ENCODE results near the gene SLMAP. TPM values are rescaled to one million over a fixed set of nuclear protein-coding genes. Genes with fewer than 3 reads are reported as not detected.

SLMAP gene
- polyA plus RNA-seq, 2 of the 4 experiments (the other 2 are of a cell fraction) = 15.2 to 33.1 TPM

- TF ChIP-seq FOSL2 (IDR thresholded peaks at IDR 0.05) (no peak), FOSL2 (CRISPR knock-in tag; IDR thresholded peaks at IDR 0.05) (no peak)
Observed at GRCh38 chr3:57928511-57928910, 172.4 kb downstream of the SLMAP start (continued).

GRCh38 chr3:57929988-57930387, 173.9 kb downstream of the SLMAP start:
- FAIRE-seq (no peak), ATAC-seq (no peak), DNase-seq (ENCODE audit: low read depth in 1 of 2, low spot score in 1 of 2) (no peak)
- CTCF ChIA-PET = interaction anchor here (1.0 kb wide), 1 partner anchor 21 kb away, joined by 6 read pairs; no protein-coding TSS in a partner anchor
- no peak for TF ChIP-seq MAZ (IDR thresholded peaks at IDR 0.05; ENCODE audit: borderline replicate concordance, low read depth, low read length)
- no peak for TF ChIP-seq SREBF2 (IDR thresholded peaks at IDR 0.05)
- no peak for TF ChIP-seq BCL3 (IDR thresholded peaks at IDR 0.05)
- TF ChIP-seq SMC3 (IDR thresholded peaks at IDR 0.05) = no peak
- TF ChIP-seq HEYL (CRISPR knock-in tag; IDR thresholded peaks at IDR 0.05) = no peak
- no peak for TF ChIP-seq JUN (IDR thresholded peaks at IDR 0.05)
- TF ChIP-seq RNF2 (IDR thresholded peaks at IDR 0.05; ENCODE audit: borderline replicate concordance, low read depth) = no peak
- TF ChIP-seq POLR2A (IDR thresholded peaks at IDR 0.05; ENCODE audit: low read length) = no peak
- no peak overlapping the region for H3K27ac ChIP-seq
- H3K4me1 ChIP-seq = 0 out of 3 replicates have a peak, but pooled peaks cover 6% of the 10 kb centered on the region
- H3K4me2 ChIP-seq = no peak overlapping the region
- H3K9me3 ChIP-seq = no peaks in the 10 kb centered on the region
- no peak overlapping the region for H3K4me3 ChIP-seq
- POLR2A ChIA-PET = no interaction called here
- 91% methylated on average over 2 of the region's 2 CpGs for WGBS (ENCODE audit: missing lambda C conversion rate)

- Histone ChIP-seq H3K27ac (no peak overlapping the region), H3K4me2 (no peak overlapping the region), H3K9me3 (no peaks in the 10 kb centered on the region), H3K4me3 (no peak overlapping the region), H3K4me1 (0 out of 3 replicates have a peak, but pooled peaks cover 3% of the 10 kb centered on the region)
- FAIRE-seq = no peak
- DNase-seq (ENCODE audit: low read depth in 1 of 2, low spot score in 1 of 2) = no peak
- ATAC-seq = no peak
- 97% methylated on average over 2 of the region's 2 CpGs for WGBS (ENCODE audit: missing lambda C conversion rate)
- ChIA-PET CTCF (interaction anchor here (1.1 kb wide), 1 partner anchor 23 kb away, joined by 4 read pairs; no protein-coding TSS in a partner anchor), POLR2A (no interaction called here)
- TF ChIP-seq ZFP36 (IDR thresholded peaks at IDR 0.05; ENCODE audit: borderline replicate concordance, partially characterized antibody) (no peak), REST (IDR thresholded peaks at IDR 0.05) (no peak)
Observed at GRCh38 chr3:57933602-57934001, 177.5 kb downstream of the SLMAP start.

GRCh38 chr3:57934373-57934772, 178.3 kb downstream of the SLMAP start:
- TF ChIP-seq KDM1A (IDR thresholded peaks at IDR 0.05; ENCODE audit: low read depth) (no peak), PBX3 (IDR thresholded peaks at IDR 0.05) (no peak), CEBPB (IDR thresholded peaks at IDR 0.05) (no peak), HOXA7 (CRISPR knock-in tag; IDR thresholded peaks at IDR 0.05) (no peak), FOSL2 (IDR thresholded peaks at IDR 0.05) (no peak), FOSL2 (CRISPR knock-in tag; IDR thresholded peaks at IDR 0.05) (no peak), MAX (IDR thresholded peaks at IDR 0.05) (no peak)
- no peaks in the 10 kb centered on the region for H3K9me3 ChIP-seq
- H3K4me2 ChIP-seq = no peak overlapping the region
- WGBS (ENCODE audit: missing lambda C conversion rate) = 83% methylated on average over 7 of the region's 7 CpGs
- no peak overlapping the region for H3K27ac ChIP-seq
- no peak overlapping the region for H3K4me3 ChIP-seq
- ATAC-seq = no peak
- DNase-seq (ENCODE audit: low read depth in 1 of 2, low spot score in 1 of 2) = no peak
- ChIA-PET CTCF (interaction anchor here (1.1 to 1.2 kb wide), 2 partner anchors 11 to 24 kb away, joined by 3 to 4 read pairs; no protein-coding TSS in a partner anchor), POLR2A (no interaction called here)
- FAIRE-seq = no peak
- no peaks in the 10 kb centered on the region for H3K4me1 ChIP-seq
